CD4-positive, alpha-beta T cell treated with Interleukin-1 beta for 1 hour (primary cell): Measurements from ENCODE around the gene ADCY9.
"Not testable (repeated sequence)": the region's sequence is repeated elsewhere in the genome, so short reads cannot be mapped to it uniquely, and the experiment has no call there.

Source experiments
- DNase-seq, 2 donors: peaks; one replicate each; pipeline ENCODE4 v3.0.0-alpha.2; 2020 to 2022

The ADCY9 gene

GRCh38 chr16:3968551-3968950 is 147.7 kb downstream of the ADCY9 start:
- no peak for DNase-seq

GRCh38 chr16:3966681-3967080 is 149.6 kb downstream of the ADCY9 start:
- no peak for DNase-seq

- no peak for DNase-seq
These were observed 150.3 kb downstream of the ADCY9 start for GRCh38 chr16:3965781-3966582.

- DNase-seq: no peak
These were observed 150.9 kb downstream of the ADCY9 start for GRCh38 chr16:3965306-3965705.

- no peak for DNase-seq
These were observed 151.5 kb downstream of the ADCY9 start for GRCh38 chr16:3964686-3965290.

GRCh38 chr16:3963886-3964685 is 152.2 kb downstream of the ADCY9 start:
- no peak for DNase-seq

GRCh38 chr16:3963203-3963602 is 153.0 kb downstream of the ADCY9 start:
- DNase-seq: peak; percentile 40 to 63

GRCh38 chr16:3961449-3961849 is 154.8 kb downstream of the ADCY9 start:
- no peak for DNase-seq

- DNase-seq: not testable (repeated sequence)
These were observed 156.2 kb downstream of the ADCY9 start for GRCh38 chr16:3959926-3960590.

- DNase-seq: no peak
These were observed 157.1 kb downstream of the ADCY9 start for GRCh38 chr16:3959148-3959547.

GRCh38 chr16:3957344-3957980 is 158.8 kb downstream of the ADCY9 start:
- no peak for DNase-seq

- no peak for DNase-seq
These were observed 161.8 kb downstream of the ADCY9 start for GRCh38 chr16:3954411-3954921.

GRCh38 chr16:3953728-3954410 is 162.4 kb downstream of the ADCY9 start:
- no peak for DNase-seq

- no peak for DNase-seq
These were observed 163.5 kb downstream of the ADCY9 start for GRCh38 chr16:3952737-3953131.

- no peak for DNase-seq
These were observed 164.1 kb downstream of the ADCY9 start for GRCh38 chr16:3951861-3952736.

- DNase-seq: not testable (repeated sequence)
These were observed 164.9 kb downstream of the ADCY9 start for GRCh38 chr16:3951380-3951779.

- no peak for DNase-seq
These were observed 165.7 kb downstream of the ADCY9 start for GRCh38 chr16:3950343-3951193.

- no peak for DNase-seq
These were observed 166.3 kb downstream of the ADCY9 start for GRCh38 chr16:3949946-3950342.

GRCh38 chr16:3949287-3949686 is 167.0 kb downstream of the ADCY9 start:
- no peak for DNase-seq
